Right lobe of liver (tissue), 4 donors: ENCODE measurements around the gene ACTRT3.

ENCODE experiments used
- CTCF ChIP-seq, 4 donors: fragments of 200-600 bp in 3 of 4; fragments of 450-650 bp in 1 of 4; IDR thresholded peaks; one replicate each; pipeline versions ENCODE4 v1.5.1 to v1.8.0; 2016 to 2022; ENCODE audit warnings: antibody characterized with exemption in 4 of 4, mild to moderate bottlenecking in 2 of 4
- POLR2A ChIP-seq: fragments of 450-650 bp; IDR thresholded peaks from one replicate; pipeline ENCODE4 v1.6.1; 2017; ENCODE audit warnings: antibody characterized with exemption, mild to moderate bottlenecking
- donor health status: DM: no; HTN: no; CAD: no.
- donor health status: DM: no; HTN: no; CAD: no.
- donor health status: DM: no; HTN: yes; CAD: no.

GRCh38 chr3:169787791-169788190, 18.4 kb upstream of the ACTRT3 start:
- TF ChIP-seq CTCF (IDR thresholded peaks at IDR 0.05) (no peak), POLR2A (no peak)
